Type B pancreatic cell (in vitro differentiated cells): ENCODE data around the gene NACC2. TPM values are rescaled to one million over a fixed set of nuclear protein-coding genes. Genes with fewer than 3 reads are reported as not detected.

ENCODE experiments used
- DNase-seq: peaks from one replicate; pipeline ENCODE4 v3.0.0; 2021; ENCODE audit warnings: mixed read lengths; ENCODE audit not compliant: unreplicated experiment; ENCODE audit errors: extremely low spot score
- H3K27ac Mint-ChIP-seq: 2 replicates; pipeline ENCODE4 v1.8.0; 2021; ENCODE audit warnings: mild to moderate bottlenecking, mixed read lengths
- H3K27me3 Mint-ChIP-seq: 2 replicates; pipeline ENCODE4 v1.8.0; 2021; ENCODE audit warnings: mixed read lengths
- H3K36me3 Mint-ChIP-seq: 2 replicates; pipeline ENCODE4 v1.8.0; 2021; ENCODE audit warnings: mixed read lengths
- H3K4me1 Mint-ChIP-seq: one replicate; pipeline ENCODE4 v1.8.0; 2021; ENCODE audit warnings: mixed read lengths; ENCODE audit not compliant: unreplicated experiment
- H3K4me3 Mint-ChIP-seq: 2 replicates; pipeline ENCODE4 v1.8.0; 2021; ENCODE audit warnings: mild to moderate bottlenecking, mixed read lengths
- H3K9me3 Mint-ChIP-seq: 2 replicates; pipeline ENCODE4 v1.8.0; 2021; ENCODE audit warnings: mixed read lengths
- CTCF ChIP-seq: fragments of 200-600 bp; sonication (generic); conservative IDR thresholded peaks from 2 replicates; pipeline ENCODE4 v1.5.0; 2021; ENCODE audit warnings: antibody characterized with exemption, mild to moderate bottlenecking
- total RNA-seq: library from RNA; stranded (reverse); gene quantifications from 2 replicates; pipeline ENCODE4 v1.2.1, GENCODE V29; 2021; ENCODE audit warnings: low replicate concordance

The NACC2 gene
- total RNA-seq, 1 donor from 2014 or later = 9.3 TPM

- H3K9me3 Mint-ChIP-seq = no peaks in the 10 kb centered on the region
- H3K4me3 Mint-ChIP-seq = no peak overlapping the region
Measured at GRCh38 chr9:136100700-136101614, 5.9 kb upstream of the NACC2 start.

GRCh38 chr9:136099542-136099941 lies 4.5 kb upstream of the NACC2 start:
- Mint-ChIP-seq H3K36me3 (no peaks in the 10 kb centered on the region), H3K9me3 (no peaks in the 10 kb centered on the region), H3K27me3 (peaks cover 11% of the 10 kb centered on the region), H3K4me3 (no peak overlapping the region), H3K27ac (no peak overlapping the region), H3K4me1 (peaks cover 8% of the 10 kb centered on the region)
- no peak for TF ChIP-seq CTCF
- DNase-seq = no peak

More at GRCh38 chr9:136100700-136101614, 5.9 kb upstream of the NACC2 start:
- Mint-ChIP-seq H3K27ac (no peak overlapping the region), H3K36me3 (no peaks in the 10 kb centered on the region), H3K4me1 (peaks cover 12% of the 10 kb centered on the region), H3K27me3 (peaks cover 15% of the 10 kb centered on the region)
- TF ChIP-seq CTCF = no peak
- no peak for DNase-seq

- H3K27ac Mint-ChIP-seq = no peak overlapping the region
- DNase-seq = no peak
- TF ChIP-seq CTCF = no peak
- no peaks in the 10 kb centered on the region for H3K36me3 Mint-ChIP-seq
- no peak overlapping the region for H3K4me3 Mint-ChIP-seq
- peaks cover 8% of the 10 kb centered on the region for H3K4me1 Mint-ChIP-seq
- no peaks in the 10 kb centered on the region for H3K9me3 Mint-ChIP-seq
- peaks cover 11% of the 10 kb centered on the region for H3K27me3 Mint-ChIP-seq
Measured at GRCh38 chr9:136098844-136099243, 3.8 kb upstream of the NACC2 start.

GRCh38 chr9:136098210-136098609 lies 3.1 kb upstream of the NACC2 start:
- no peak for TF ChIP-seq CTCF
- no peak for DNase-seq
- peaks cover 11% of the 10 kb centered on the region for H3K27me3 Mint-ChIP-seq
- H3K4me1 Mint-ChIP-seq = peaks cover 11% of the 10 kb centered on the region
- H3K9me3 Mint-ChIP-seq = no peaks in the 10 kb centered on the region
- no peaks in the 10 kb centered on the region for H3K36me3 Mint-ChIP-seq
- H3K27ac Mint-ChIP-seq = no peak overlapping the region
- H3K4me3 Mint-ChIP-seq = no peak overlapping the region

GRCh38 chr9:136096505-136097001 lies 1.5 kb upstream of the NACC2 start:
- Mint-ChIP-seq H3K9me3 (no peaks in the 10 kb centered on the region), H3K4me3 (peak overlapping the region; percentile 78), H3K4me1 (peaks cover 18% of the 10 kb centered on the region), H3K27ac (peak overlapping the region; percentile 59), H3K36me3 (no peaks in the 10 kb centered on the region), H3K27me3 (peaks cover 11% of the 10 kb centered on the region)
- TF ChIP-seq CTCF = no peak
- no peak for DNase-seq
